ENCODE measurements around the gene ZNF565. TPM values are rescaled to one million over a fixed set of nuclear protein-coding genes. Genes with fewer than 3 reads are reported as not detected.

ZNF565 gene
- total and polyA plus RNA-seq, 10 of the 15 experiments (the other 5 are each of a cell fraction or from before 2014, with no cell fraction given), result 0.72 to 2.2 (median 1.8) TPM

- Histone ChIP-seq H3K4me3 (no peak overlapping the region), H3K4me1 (ENCODE audit: control insufficient read depth, insufficient read depth, low read length) (no peaks in the 10 kb centered on the region), H4K20me1 (ENCODE audit: control insufficient read depth, insufficient read depth) (no peaks in the 10 kb centered on the region), H3K9me3 (replicated peaks; ENCODE audit: control insufficient read depth, insufficient read depth, low read length) (no peaks in the 10 kb centered on the region), H3K36me3 (ENCODE audit: control insufficient read depth in 2 of 2, insufficient read depth in 2 of 2, low read length in 1 of 2) (no peaks in the 10 kb centered on the region; a peak in 1 of 4 replicates), H3K79me2 (ENCODE audit: control insufficient read depth, insufficient read depth, low read length) (no peaks in the 10 kb centered on the region), H3K27ac (ENCODE audit: control insufficient read depth, insufficient read depth) (no peak overlapping the region), H3K27me3 (replicated peaks in 1 of 2; ENCODE audit: control insufficient read depth in 2 of 2, insufficient read depth in 2 of 2, low read length in 1 of 2) (no peaks in the 10 kb centered on the region), H3K9ac (ENCODE audit: control insufficient read depth, insufficient read depth, low read length) (no peak overlapping the region), H3K4me2 (ENCODE audit: control insufficient read depth, insufficient read depth) (no peak overlapping the region), H2AFZ (ENCODE audit: control insufficient read depth, low read depth, low read length) (no peak overlapping the region)
- ATAC-seq (no peak), FAIRE-seq (no peak), DNase-seq (ENCODE audit: low read depth, low spot score) (no peak)
- WGBS (ENCODE audit: insufficient coverage, insufficient replicate concordance, low lambda C conversion rate, missing lambda C conversion rate), result 98% methylated on average over 7 of the region's 7 CpGs
- RAD21 ChIA-PET (ENCODE audit: unreplicated experiment), result no interaction called here
- intact Hi-C loops (cut with micrococcal nuclease; ENCODE audit: unreplicated experiment) (no loop called here), in situ Hi-C loops (cut with MboI) (no loop called here)
- no TSS peak for BruUV-seq (replicated peaks)
- POLR2A ChIA-PET, result interaction anchor here (0.6 kb wide), 1 partner anchor 16 kb away, joined by 4 read pairs; no protein-coding TSS in a partner anchor
- SMC1A ChIA-PET (ENCODE audit: uncharacterized antibody, unreplicated experiment), result interaction anchor here (1.0 kb wide), 1 partner anchor 14 kb away, joined by 3 read pairs; no protein-coding TSS in a partner anchor
- CTCF ChIA-PET, result interaction anchor here (0.7 kb wide), 1 partner anchor 9 kb away, joined by 3 read pairs; no protein-coding TSS in a partner anchor
- TF ChIP-seq BACH1 (IDR thresholded peaks at IDR 0.05; ENCODE audit: borderline replicate concordance) (no peak), ZBED1 (IDR thresholded peaks at IDR 0.05; ENCODE audit: borderline replicate concordance) (no peak), ZNF274 (IDR thresholded peaks at IDR 0.05; ENCODE audit: insufficient read depth, insufficient read length) (no peak), ZBTB40 (IDR thresholded peaks at IDR 0.05; ENCODE audit: borderline replicate concordance) (no peak), SPI1 (IDR thresholded peaks at IDR 0.05; ENCODE audit: borderline replicate concordance, insufficient read depth, low read depth, low read length) (no peak), USF2 (IDR thresholded peaks at IDR 0.05; ENCODE audit: borderline replicate concordance, low read depth, low read length) (no peak), ATF3 (IDR thresholded peaks at IDR 0.05; ENCODE audit: borderline replicate concordance, extremely low read depth, low read depth, low read length) (no peak), HDGF (IDR thresholded peaks at IDR 0.05) (no peak), POLR2AphosphoS2 (IDR thresholded peaks at IDR 0.05; ENCODE audit: low read depth, low read length) (no peak), KAT2A (conservative IDR thresholded peaks at IDR 0.05; ENCODE audit: control insufficient read depth, low read depth, low read length) (no peak), BRCA1 (IDR thresholded peaks at IDR 0.05; ENCODE audit: low read depth, low read length) (no peak), MXI1 (IDR thresholded peaks at IDR 0.05; ENCODE audit: low read depth, low read length) (no peak), ZNF622 (IDR thresholded peaks at IDR 0.05) (no peak), ZBTB4 (CRISPR knock-in tag; IDR thresholded peaks at IDR 0.05) (no peak), RUNX3 (IDR thresholded peaks at IDR 0.05; ENCODE audit: low read length) (no peak)
Observed at GRCh38 chr19:36160821-36161596, 53.5 kb downstream of the ZNF565 start.
